K562 (cell line): ENCODE measurements around the gene GPR15LG. TPM values are rescaled to one million over a fixed set of nuclear protein-coding genes. Genes with fewer than 3 reads are reported as not detected.
A peak's percentile ranks its signal among the peaks of the same experiment; 100 is the strongest.

Experiments used
- ATF1 ChIP-seq, 2 experiments: fragments of 450-650 bp in 1 of 2; IDR thresholded peaks; 2 replicates each; pipeline ENCODE4 v1.6.1; 2016; ENCODE audit warnings: missing compliant biosample characterization in 1 of 2, missing genetic modification characterization in 1 of 2
- DLX4 ChIP-seq: fragments of 250-450 bp; sonication (Bioruptor Pico); IDR thresholded peaks from 2 replicates; pipeline ENCODE4 v1.6.1; 2021; ENCODE audit warnings: mild to moderate bottlenecking
- HDAC3 ChIP-seq: fragments of 450-650 bp; IDR thresholded peaks from 2 replicates; pipeline ENCODE4 v1.6.1; 2018; ENCODE audit warnings: borderline replicate concordance, mild to moderate bottlenecking, moderate library complexity; ENCODE audit not compliant: partially characterized antibody
- HES1 ChIP-seq: fragments of 450-650 bp; IDR thresholded peaks from 2 replicates; pipeline ENCODE4 v1.6.1; 2016; ENCODE audit warnings: low read depth, mild to moderate bottlenecking, moderate library complexity
- HMBOX1 ChIP-seq: sonication (generic); IDR thresholded peaks from 2 replicates; pipeline ENCODE4 v1.6.1; 2016
- MAFG ChIP-seq: fragments of 450-650 bp; conservative IDR thresholded peaks from 2 replicates; pipeline ENCODE4 v1.6.1; 2016; ENCODE audit warnings: missing genetic modification characterization, missing compliant biosample characterization
- PBX2 ChIP-seq, 2 experiments: IDR thresholded peaks in 1 of 2; conservative IDR thresholded peaks in 1 of 2; 2 replicates each; pipeline ENCODE4 v1.6.1; 2016; ENCODE audit warnings: low read depth in 2 of 2, mild to moderate bottlenecking in 1 of 2, missing compliant biosample characterization in 1 of 2, missing genetic modification characterization in 1 of 2, moderate library complexity in 1 of 2
- PRMT5 ChIP-seq: sonication (generic); formaldehyde crosslinking; IDR thresholded peaks from 2 replicates; pipeline ENCODE4 v1.5.0; 2020; ENCODE audit warnings: missing genetic modification reagents
- SNAPC5 ChIP-seq: fragments of 250-450 bp; sonication (Bioruptor Pico); IDR thresholded peaks from 2 replicates; pipeline ENCODE4 v1.8.0; 2021; ENCODE audit warnings: moderate library complexity, mild to moderate bottlenecking, inconsistent platforms
- TRIM28 ChIP-seq: fragments of 450-650 bp; IDR thresholded peaks from 2 replicates; pipeline ENCODE4 v1.6.1; 2017
- ZNF140 ChIP-seq: fragments of 250-450 bp; sonication (Bioruptor Pico); IDR thresholded peaks from 2 replicates; pipeline ENCODE4 v1.8.0; 2021; ENCODE audit warnings: moderate library complexity, mild to moderate bottlenecking, inconsistent platforms
- ZNF311 ChIP-seq: fragments of 250-450 bp; sonication (Bioruptor Pico); IDR thresholded peaks from 2 replicates; pipeline ENCODE4 v1.4.0; 2020; ENCODE audit warnings: mild to moderate bottlenecking, moderate library complexity
- polyA plus RNA-seq, 8 experiments: library from polyadenylated mRNA; depleted of rRNA in 4 of 8; stranded (reverse) in 5 of 8; unstranded in 3 of 8; fragments of >200 nt; fragmentation: Nextera tagmentation in 2 of 8; fragmentation: Illumina TruSeq in 1 of 8; extraction: Ambion mirVana in 2 of 8; extraction: Trizol in 1 of 8; gene quantifications; 2 replicates each; pipeline versions ENCODE4 v1.2.1 to v1.2.3, GENCODE V29; 2011 to 2014; ENCODE audit warnings: inconsistent platforms in 1 of 8, missing spikeins in 1 of 8
- total RNA-seq, 7 experiments: library from RNA; depleted of rRNA in 6 of 7; stranded (reverse); fragments of >200 nt in 6 of 7; fragmentation: Illumina TruSeq in 2 of 7; extraction: Trizol in 2 of 7; gene quantifications; 2 replicates each; pipeline versions ENCODE4 v1.2.1 to v1.2.3, GENCODE V29; 2011 to 2021; ENCODE audit warnings: low replicate concordance in 1 of 7

GPR15LG gene
- total and polyA plus RNA-seq, 9 of the 15 experiments (the other 6 are each of a cell fraction or from before 2014, with no cell fraction given), result 0.51 TPM; not detected in 8

GRCh38 chr10:84135836-84136235 lies 37.8 kb upstream of the GPR15LG start (continued):
- no peak for TF ChIP-seq PBX2 (CRISPR knock-in tag; IDR thresholded peaks at IDR 0.05; ENCODE audit: low read depth)
- TF ChIP-seq PBX2 (tag; conservative IDR thresholded peaks at IDR 0.05; ENCODE audit: low read depth), result peak; percentile 80
- TF ChIP-seq HES1, result no peak
- no peak for TF ChIP-seq SNAPC5
- no peak for TF ChIP-seq HMBOX1
- TF ChIP-seq ATF1 (CRISPR knock-in tag; IDR thresholded peaks at IDR 0.05), result no peak
- no peak for TF ChIP-seq ATF1 (tag; IDR thresholded peaks at IDR 0.05)
- TF ChIP-seq ZNF140, result no peak
- no peak for TF ChIP-seq PRMT5 (CRISPR knock-in tag)
- 0 out of 2 replicates have a peak, but pooled peaks have one; percentile 6 for TF ChIP-seq MAFG (tag)
- TF ChIP-seq TRIM28, result no peak
- no peak for TF ChIP-seq HDAC3
- no peak for TF ChIP-seq ZNF311 (CRISPR knock-in tag)
- TF ChIP-seq DLX4 (CRISPR knock-in tag), result no peak
